GM08714 (cell line): ENCODE measurements around the gene TNIP3.

Experiments used
- H3K4me3 ChIP-seq: fragments of 200-500 bp; sonication (Bioruptor generic); 2 replicates; pipeline ENCODE4 v1.5.1; 2014; ENCODE audit warnings: mild to moderate bottlenecking, low read length, inconsistent platforms
- ZNF274 ChIP-seq: IDR thresholded peaks from 2 replicates; pipeline ENCODE4 v1.6.1; 2012; ENCODE audit warnings: mild to moderate bottlenecking, low read depth, low read length

TNIP3 gene

GRCh38 chr4:121098266-121098665, 65.9 kb downstream of the TNIP3 start:
- TF ChIP-seq ZNF274, result no peak

GRCh38 chr4:121096629-121097028, 67.5 kb downstream of the TNIP3 start:
- no peak overlapping the region for H3K4me3 ChIP-seq
- TF ChIP-seq ZNF274, result no peak

More at GRCh38 chr4:121098266-121098665, 65.9 kb downstream of the TNIP3 start:
- no peak overlapping the region for H3K4me3 ChIP-seq

- no peak for TF ChIP-seq ZNF274
These were observed 67.9 kb downstream of the TNIP3 start for GRCh38 chr4:121096191-121096590.

GRCh38 chr4:121094297-121094966, 69.7 kb downstream of the TNIP3 start:
- TF ChIP-seq ZNF274, result no peak
- no peak overlapping the region for H3K4me3 ChIP-seq

More at GRCh38 chr4:121096191-121096590, 67.9 kb downstream of the TNIP3 start:
- H3K4me3 ChIP-seq, result no peak overlapping the region

GRCh38 chr4:121093261-121093660, 70.9 kb downstream of the TNIP3 start:
- no peak overlapping the region for H3K4me3 ChIP-seq
- TF ChIP-seq ZNF274, result no peak

- TF ChIP-seq ZNF274, result no peak
These were observed 72.2 kb downstream of the TNIP3 start for GRCh38 chr4:121091941-121092340.

GRCh38 chr4:121088867-121089266, 75.3 kb downstream of the TNIP3 start:
- TF ChIP-seq ZNF274, result no peak
- no peak overlapping the region for H3K4me3 ChIP-seq

More at GRCh38 chr4:121091941-121092340, 72.2 kb downstream of the TNIP3 start:
- no peak overlapping the region for H3K4me3 ChIP-seq
